Fibroblast of lung (primary cell): ENCODE results near the gene C6orf141. TPM values are rescaled to one million over a fixed set of nuclear protein-coding genes. Genes with fewer than 3 reads are reported as not detected.
"Not testable (repeated sequence)": the region's sequence is repeated elsewhere in the genome, so short reads cannot be mapped to it uniquely, and the experiment has no call there.

Experiments used
- DNase-seq, 2 donors: peaks; one replicate each; pipeline versions ENCODE4 v3.0.0 to v3.0.0-alpha.2; 2010; ENCODE audit warnings: low read depth in 2 of 2
- H2AFZ ChIP-seq: 2 replicates; pipeline ENCODE4 v1.5.1; 2012; ENCODE audit warnings: low read length, control low read depth, inconsistent platforms
- H3K27ac ChIP-seq: 2 replicates; pipeline ENCODE4 v1.5.1; 2011; ENCODE audit warnings: low read length, control low read depth; ENCODE audit not compliant: insufficient read depth
- H3K27me3 ChIP-seq: 2 replicates; pipeline ENCODE4 v1.5.1; 2011; ENCODE audit warnings: mild to moderate bottlenecking, low read length; ENCODE audit not compliant: control insufficient read depth, insufficient read depth
- H3K36me3 ChIP-seq: 2 replicates; pipeline ENCODE4 v1.5.1; 2011; ENCODE audit warnings: low read length; ENCODE audit not compliant: control insufficient read depth, insufficient read depth
- H3K4me1 ChIP-seq: 2 replicates; pipeline ENCODE4 v1.5.1; 2011; ENCODE audit warnings: low read length; ENCODE audit not compliant: control insufficient read depth, insufficient read depth; ENCODE audit errors: extremely low read depth
- H3K4me2 ChIP-seq: 2 replicates; pipeline ENCODE4 v1.5.1; 2011; ENCODE audit warnings: low read length, control low read depth; ENCODE audit not compliant: insufficient read depth; ENCODE audit errors: extremely low read depth
- H3K4me3 ChIP-seq, 4 experiments: fragments of 200-600 bp in 1 of 4; sonication (generic) in 1 of 4; replicated peaks in 1 of 4; 2 replicates each; pipeline ENCODE4 v1.5.1; 2011 to 2016; ENCODE audit warnings: low read length in 4 of 4, low read depth in 3 of 4, mild to moderate bottlenecking in 3 of 4, control low read depth in 2 of 4, inconsistent platforms in 1 of 4, mixed read lengths in 1 of 4; ENCODE audit not compliant: insufficient read depth in 1 of 4; ENCODE audit errors: control extremely low read depth in 1 of 4
- H3K79me2 ChIP-seq: 2 replicates; pipeline ENCODE4 v1.5.1; 2012; ENCODE audit warnings: mild to moderate bottlenecking, low read length, inconsistent platforms; ENCODE audit not compliant: control insufficient read depth, insufficient read depth
- H3K9ac ChIP-seq: 2 replicates; pipeline ENCODE4 v1.5.1; 2011; ENCODE audit warnings: mild to moderate bottlenecking, low read length, control low read depth; ENCODE audit not compliant: insufficient read depth
- H3K9me3 ChIP-seq: 2 replicates; pipeline ENCODE4 v1.5.1; 2012; ENCODE audit warnings: low read depth, low read length; ENCODE audit not compliant: control insufficient read depth, insufficient read depth
- H4K20me1 ChIP-seq: 2 replicates; pipeline ENCODE4 v1.5.1; 2011; ENCODE audit warnings: low read length; ENCODE audit not compliant: control insufficient read depth, insufficient read depth; ENCODE audit errors: extremely low read depth
- CTCF ChIP-seq, 2 donors: IDR thresholded peaks in 1 of 2; conservative IDR thresholded peaks in 1 of 2; 1 replicate in 1 of 2; 2 replicates in 1 of 2; pipeline ENCODE4 v1.5.1; 2011 to 2012; ENCODE audit warnings: low read length in 2 of 2, control low read depth in 1 of 2, inconsistent platforms in 1 of 2, low read depth in 1 of 2, mild to moderate bottlenecking in 1 of 2
- EZH2 ChIP-seq: IDR thresholded peaks from 2 replicates; pipeline ENCODE4 v1.5.1; 2012; ENCODE audit warnings: low read length, control low read depth, mild to moderate bottlenecking; ENCODE audit errors: missing control alignments
- polyA plus RNA-seq, 2 donors: library from polyadenylated mRNA; depleted of rRNA in 1 of 2; stranded (reverse) in 1 of 2; unstranded in 1 of 2; fragments of >200 nt; gene quantifications; 2 replicates each; pipeline ENCODE4 v1.2.1, GENCODE V29; 2011 to 2012; ENCODE audit warnings: missing spikeins in 1 of 2
- total RNA-seq: library from RNA; depleted of rRNA; stranded (reverse); fragments of >200 nt; gene quantifications from 2 replicates; pipeline ENCODE4 v1.2.1, GENCODE V29; 2014

The C6orf141 gene
- total and polyA plus RNA-seq, 2 donors (not counting 1 experiment from before 2014, with no cell fraction given) = 0.06 to 0.33 TPM

- TF ChIP-seq CTCF (conservative IDR thresholded peaks at IDR 0.05 in 1 of 2, IDR thresholded peaks at IDR 0.05 in 1 of 2; ENCODE audit: low read depth in 1 of 2, low read length in 2 of 2) = no peak
- TF ChIP-seq EZH2 = no peak
- Histone ChIP-seq H3K79me2 (no peaks in the 10 kb centered on the region), H3K27me3 (no peaks in the 10 kb centered on the region), H3K27ac (no peak overlapping the region), H3K4me1 (no peaks in the 10 kb centered on the region), H2AFZ (no peak overlapping the region), H3K9me3 (no peaks in the 10 kb centered on the region), H4K20me1 (no peaks in the 10 kb centered on the region), H3K4me3 (no peak overlapping the region), H3K36me3 (no peaks in the 10 kb centered on the region), H3K9ac (no peak overlapping the region), H3K4me2 (no peak overlapping the region)
- DNase-seq = no peak
Observed at GRCh38 chr6:49579649-49580048, 29.2 kb downstream of the C6orf141 start.

- Histone ChIP-seq H3K4me3 (no peak overlapping the region), H3K79me2 (no peaks in the 10 kb centered on the region), H2AFZ (no peak overlapping the region), H3K9me3 (no peaks in the 10 kb centered on the region), H3K36me3 (no peaks in the 10 kb centered on the region), H3K9ac (no peak overlapping the region), H3K27ac (no peak overlapping the region), H3K4me2 (no peak overlapping the region), H4K20me1 (no peaks in the 10 kb centered on the region), H3K4me1 (no peaks in the 10 kb centered on the region), H3K27me3 (no peaks in the 10 kb centered on the region)
- TF ChIP-seq CTCF (conservative IDR thresholded peaks at IDR 0.05 in 1 of 2, IDR thresholded peaks at IDR 0.05 in 1 of 2; ENCODE audit: low read depth in 1 of 2, low read length in 2 of 2) = no peak
- TF ChIP-seq EZH2 = no peak
- peak in 1 of 2 donors; percentile 69 for DNase-seq
Observed at GRCh38 chr6:49582529-49582928, 32.1 kb downstream of the C6orf141 start.

GRCh38 chr6:49587262-49587661, 36.8 kb downstream of the C6orf141 start:
- not testable (repeated sequence) for H3K4me1 ChIP-seq, H4K20me1 ChIP-seq, DNase-seq, H3K27me3 ChIP-seq, H3K9ac ChIP-seq, H2AFZ ChIP-seq, H3K27ac ChIP-seq, H3K36me3 ChIP-seq, H3K4me3 ChIP-seq, H3K79me2 ChIP-seq, H3K4me2 ChIP-seq, H3K9me3 ChIP-seq

Other genes starting within 250 kb of the C6orf141 start
- 16.7 and 20.8 TPM in 2 replicates for gene MMUT, start 87.4 kb upstream of the C6orf141 start, total RNA-seq
- gene MMUT, start 87.4 kb upstream of the C6orf141 start, polyA plus RNA-seq = 22.5 and 28.0 TPM in 2 replicates
- 4.6 and 5.3 TPM in 2 replicates for gene CENPQ, start 87.3 kb upstream of the C6orf141 start, total RNA-seq
- gene CENPQ, start 87.3 kb upstream of the C6orf141 start, polyA plus RNA-seq = 7.3 and 12.0 TPM in 2 replicates
- gene GLYATL3, start 50.7 kb upstream of the C6orf141 start, total RNA-seq = not detected in 2 replicates
- gene GLYATL3, start 50.7 kb upstream of the C6orf141 start, polyA plus RNA-seq = not detected in 2 replicates
- not detected in 2 replicates for gene RHAG, start 86.2 kb downstream of the C6orf141 start, total RNA-seq
- 0.06 TPM in 1 of 2 replicates, not detected in the other for gene RHAG, start 86.2 kb downstream of the C6orf141 start, polyA plus RNA-seq
- not detected in 2 replicates for gene CRISP2, start 162.9 kb downstream of the C6orf141 start, total RNA-seq
- gene CRISP2, start 162.9 kb downstream of the C6orf141 start, polyA plus RNA-seq = not detected in 2 replicates
- gene CRISP3, start 193.7 kb downstream of the C6orf141 start, total RNA-seq = not detected in 2 replicates
- not detected in 2 replicates for gene CRISP3, start 193.7 kb downstream of the C6orf141 start, polyA plus RNA-seq
- gene PGK2, start 236.6 kb downstream of the C6orf141 start, total RNA-seq = not detected in 2 replicates
- gene PGK2, start 236.6 kb downstream of the C6orf141 start, polyA plus RNA-seq = not detected in 2 replicates